ENCODE measurements around the gene GRID1.

DNA sequence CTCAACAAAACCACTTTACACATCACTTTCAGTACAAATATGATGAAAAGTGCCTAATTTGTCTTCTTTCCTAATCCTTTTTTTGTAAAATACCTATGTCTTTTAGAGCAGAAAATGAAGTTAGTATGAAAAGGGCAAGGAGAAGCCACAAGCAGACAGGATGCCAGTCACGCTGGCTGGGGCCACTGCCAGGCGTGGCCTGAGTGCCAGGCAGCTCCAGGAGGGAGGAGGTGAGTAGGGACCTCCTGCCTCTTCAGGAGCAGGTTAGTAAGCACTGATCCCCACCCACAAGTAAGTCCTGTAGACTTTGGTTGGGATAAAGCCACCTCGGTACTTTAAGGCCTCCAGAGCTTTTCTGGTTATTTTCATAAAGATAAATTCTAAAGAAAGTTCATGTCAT lies 432.0 kb downstream of the GRID1 start:
- TF ChIP-seq CTCF (IDR thresholded peaks at IDR 0.05) (no peak), SP1 (CRISPR knock-in tag; conservative IDR thresholded peaks at IDR 0.05) (no peak), ZNF423 (CRISPR knock-in tag; IDR thresholded peaks at IDR 0.05) (no peak), GRHL2 (CRISPR knock-in tag; IDR thresholded peaks at IDR 0.05; ENCODE audit: insufficient replicate concordance, severe bottlenecking) (no peak), PREB (CRISPR knock-in tag; IDR thresholded peaks at IDR 0.05; ENCODE audit: borderline replicate concordance) (no peak)

All from WTC11 (cell line).